ENCODE measurements around the gene HIC2.
"Not testable (repeated sequence)": the region's sequence is repeated elsewhere in the genome, so short reads cannot be mapped to it uniquely, and the experiment has no call there.

HIC2 gene

GRCh38 chr22:21449531-21450319 is 32.6 kb downstream of the HIC2 start:
- DNase-seq (ENCODE audit: low read depth, low spot score): no peak

- DNase-seq (ENCODE audit: low read depth, low spot score): no peak
Observed at GRCh38 chr22:21450320-21450831, 33.2 kb downstream of the HIC2 start.

GRCh38 chr22:21450858-21451353 is 33.7 kb downstream of the HIC2 start:
- no peak for DNase-seq (ENCODE audit: low read depth, low spot score)

GRCh38 chr22:21451545-21452520 is 34.7 kb downstream of the HIC2 start:
- DNase-seq (ENCODE audit: low read depth, low spot score): no peak

- not testable (repeated sequence) for DNase-seq (ENCODE audit: low read depth, low spot score)
Observed at GRCh38 chr22:21452666-21453065, 35.5 kb downstream of the HIC2 start.

- DNase-seq (ENCODE audit: low read depth, low spot score): not testable (repeated sequence)
Observed at GRCh38 chr22:21454998-21455333, 37.8 kb downstream of the HIC2 start.

GRCh38 chr22:21455334-21456089 is 38.3 kb downstream of the HIC2 start:
- no peak for DNase-seq (ENCODE audit: low read depth, low spot score)

- DNase-seq (ENCODE audit: low read depth, low spot score): no peak
Observed at GRCh38 chr22:21457023-21457787, 40.0 kb downstream of the HIC2 start.

GRCh38 chr22:21462672-21463071 is 45.5 kb downstream of the HIC2 start:
- DNase-seq (ENCODE audit: low read depth, low spot score): not testable (repeated sequence)

- DNase-seq (ENCODE audit: low read depth, low spot score): not testable (repeated sequence)
Observed at GRCh38 chr22:21467337-21468193, 50.4 kb downstream of the HIC2 start, which contains the start of gene TMEM191C. Gene TMEM191C, plus strand, starts transcription at chr22:21467387. Its CDS starts 73 bp downstream, at chr22:21467460.

GRCh38 chr22:21468194-21469096 is 51.3 kb downstream of the HIC2 start:
- DNase-seq (ENCODE audit: low read depth, low spot score): peak; percentile 83

- DNase-seq (ENCODE audit: low read depth, low spot score): not testable (repeated sequence)
Observed at GRCh38 chr22:21469097-21469994, 52.2 kb downstream of the HIC2 start.

GRCh38 chr22:21472984-21473383 is 55.8 kb downstream of the HIC2 start:
- not testable (repeated sequence) for DNase-seq (ENCODE audit: low read depth, low spot score)

GRCh38 chr22:21473664-21474063 is 56.5 kb downstream of the HIC2 start:
- not testable (repeated sequence) for DNase-seq (ENCODE audit: low read depth, low spot score)

GRCh38 chr22:21484039-21484438 is 66.9 kb downstream of the HIC2 start:
- not testable (repeated sequence) for DNase-seq (ENCODE audit: low read depth, low spot score)

- not testable (repeated sequence) for DNase-seq (ENCODE audit: low read depth, low spot score)
Observed at GRCh38 chr22:21487723-21488122, 70.6 kb downstream of the HIC2 start.

GRCh38 chr22:21489149-21489680 is 72.0 kb downstream of the HIC2 start:
- not testable (repeated sequence) for DNase-seq (ENCODE audit: low read depth, low spot score)

Measured in activated naive CD8-positive, alpha-beta T cell treated with anti-CD3 and anti-CD28 coated beads, Interleukin-2, amount 50 U/mL, for 16 hours (primary cell).